OCI-LY7 (cell line): ENCODE data around the gene TXNRD1.

Experiments
- CTCF ChIP-seq: fragments of 200-600 bp; sonication (generic); conservative IDR thresholded peaks from 2 replicates; pipeline ENCODE4 v1.5.1; 2014; ENCODE audit warnings: mild to moderate bottlenecking, antibody characterized with exemption, low read length, moderate library complexity, mixed read lengths
- EZH2phosphoT487 ChIP-seq: fragments of 200-600 bp; sonication (generic); IDR thresholded peaks from 2 replicates; pipeline ENCODE4 v1.6.1; 2018; ENCODE audit warnings: low read depth, borderline replicate concordance, mild to moderate bottlenecking, mixed run types, antibody characterized with exemption, low read length, moderate library complexity, mixed read lengths

GRCh38 chr12:104180374-104180773 is 35.2 kb upstream of the TXNRD1 start:
- TF ChIP-seq EZH2phosphoT487 (no peak), CTCF (no peak)
